ENCODE data around the gene AGAP1. TPM values are rescaled to one million over a fixed set of nuclear protein-coding genes. Genes with fewer than 3 reads are reported as not detected.

AGAP1 gene
- polyA plus RNA-seq, 4 donors: 20.2 to 21.2 (median 20.3) TPM

GRCh38 chr2:235527806-235528469 lies 34.1 kb downstream of the AGAP1 start:
- DNase-seq (ENCODE audit: low read depth in 4 of 4, low spot score in 3 of 4): peak in 1 of 4 donors; percentile 41

DNA sequence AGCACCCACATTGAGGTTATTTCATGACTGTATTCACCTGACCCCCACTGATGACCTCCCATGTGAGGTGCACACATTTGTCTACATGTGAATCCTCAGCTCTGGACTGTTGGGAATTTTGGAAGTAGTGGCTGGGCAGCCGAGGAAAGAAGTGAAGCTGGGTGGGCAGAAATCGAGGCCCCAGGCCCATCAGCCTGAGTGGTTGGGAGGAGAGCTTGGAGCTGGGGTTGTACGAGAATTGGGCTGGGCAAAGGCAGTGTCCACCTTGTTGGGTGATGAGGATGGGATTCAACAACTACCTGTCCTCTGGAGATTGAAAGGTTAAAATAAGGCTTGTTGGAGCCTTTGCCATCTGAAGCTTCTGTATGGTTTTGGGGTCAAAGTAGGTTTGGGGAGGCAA lies 35.8 kb downstream of the AGAP1 start:
- no peak for DNase-seq (ENCODE audit: low read depth in 4 of 4, low spot score in 3 of 4)

DNA sequence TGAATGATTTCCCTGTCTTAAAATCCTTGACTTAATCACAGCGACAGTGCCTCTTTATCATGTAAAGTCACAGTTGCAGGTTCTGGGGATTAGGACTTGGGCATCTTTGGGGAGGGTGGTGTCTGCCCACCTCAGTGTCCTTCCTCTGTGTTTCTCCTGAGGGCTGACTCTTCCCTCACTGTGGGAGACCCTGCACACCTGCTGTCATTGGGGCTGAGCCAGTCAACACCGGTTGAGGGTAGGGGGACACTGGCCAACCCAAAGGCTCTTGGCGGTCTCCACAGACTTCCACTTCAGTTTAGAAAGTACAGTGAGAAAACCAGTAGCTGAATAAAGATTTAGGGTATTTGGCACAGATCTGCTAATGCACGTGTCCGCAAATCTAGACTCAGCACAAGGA lies 36.9 kb downstream of the AGAP1 start:
- DNase-seq (ENCODE audit: low read depth in 4 of 4, low spot score in 3 of 4): no peak

GRCh38 chr2:235532307-235532706 lies 38.5 kb downstream of the AGAP1 start:
- no peak for DNase-seq (ENCODE audit: low read depth in 4 of 4, low spot score in 3 of 4)

GRCh38 chr2:235533198-235533597 lies 39.4 kb downstream of the AGAP1 start:
- no peak for DNase-seq (ENCODE audit: low read depth in 4 of 4, low spot score in 3 of 4)

- no peak for DNase-seq (ENCODE audit: low read depth in 4 of 4, low spot score in 3 of 4)
These were observed 40.0 kb downstream of the AGAP1 start for GRCh38 chr2:235533616-235534385.

- DNase-seq (ENCODE audit: low read depth in 4 of 4, low spot score in 3 of 4): no peak
These were observed 41.0 kb downstream of the AGAP1 start for GRCh38 chr2:235534678-235535422.

GRCh38 chr2:235535423-235536130 lies 41.7 kb downstream of the AGAP1 start:
- DNase-seq (ENCODE audit: low read depth in 4 of 4, low spot score in 3 of 4): no peak

DNA sequence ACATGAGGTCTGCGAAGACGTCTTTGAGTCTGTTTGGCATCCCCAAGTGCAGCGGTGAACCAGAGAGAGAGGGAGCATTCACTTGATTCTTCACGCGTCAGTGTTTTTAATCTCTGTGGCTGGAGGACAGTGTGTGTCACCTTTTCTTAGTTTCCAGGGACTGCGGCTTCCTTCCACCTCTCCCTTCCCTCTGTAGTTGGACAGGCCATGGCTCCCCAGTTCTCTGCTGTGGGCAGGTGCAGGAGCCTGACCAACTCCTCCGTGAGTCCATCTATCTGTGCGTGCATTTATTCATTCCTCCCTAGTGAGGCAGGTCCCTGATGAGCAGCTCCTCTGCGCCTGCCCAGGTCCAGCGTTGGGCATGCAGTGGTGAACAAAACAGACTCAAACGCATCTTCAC lies 42.9 kb downstream of the AGAP1 start:
- no peak for DNase-seq (ENCODE audit: low read depth in 4 of 4, low spot score in 3 of 4)

DNA sequence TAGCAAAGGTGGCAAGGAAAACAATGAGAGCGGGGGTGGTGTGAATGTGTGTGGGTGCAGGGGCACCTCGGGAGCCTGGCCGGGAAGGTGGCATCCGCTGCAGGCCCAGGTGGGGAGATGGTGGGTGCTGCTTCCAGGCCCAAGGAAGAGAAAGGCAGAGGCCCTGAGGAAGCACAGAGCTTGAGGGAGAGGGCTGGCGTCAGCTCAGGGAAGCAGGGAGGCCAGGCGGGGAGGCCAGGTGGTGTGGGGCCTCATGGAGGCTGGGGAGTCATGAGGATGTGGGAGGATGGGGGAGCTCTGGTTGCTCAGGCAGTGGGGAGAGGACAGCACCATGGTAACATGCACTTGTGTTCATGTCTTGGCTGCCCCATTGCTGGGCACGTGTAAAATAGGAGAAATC lies 43.3 kb downstream of the AGAP1 start:
- DNase-seq (ENCODE audit: low read depth in 4 of 4, low spot score in 3 of 4): no peak

- no peak for DNase-seq (ENCODE audit: low read depth in 4 of 4, low spot score in 3 of 4)
These were observed 43.7 kb downstream of the AGAP1 start for GRCh38 chr2:235537587-235537986.

DNA sequence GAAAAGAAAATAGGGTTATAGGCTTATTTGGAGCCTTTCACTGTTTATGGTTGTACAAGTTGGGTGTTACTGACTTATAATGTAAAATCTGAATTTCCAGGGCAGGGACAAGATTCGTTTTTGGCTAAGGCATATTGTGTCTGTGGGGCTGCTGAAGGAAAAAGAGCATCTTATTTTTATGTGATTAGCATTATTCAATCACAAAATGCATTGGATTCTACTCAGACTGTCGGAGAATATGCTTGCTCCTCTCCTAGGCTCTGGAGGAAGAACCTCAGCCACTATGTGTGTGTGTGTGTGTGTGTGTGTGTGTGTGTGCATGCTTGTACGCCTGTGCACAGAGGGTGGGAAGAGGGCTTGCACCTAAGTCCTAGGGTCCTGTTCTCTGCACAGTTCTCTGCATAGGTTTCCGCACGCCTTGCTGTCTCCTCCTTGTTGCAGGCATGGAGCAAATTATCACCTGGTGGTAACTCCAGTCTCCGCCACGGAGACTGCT lies 44.3 kb downstream of the AGAP1 start:
- no peak for DNase-seq (ENCODE audit: low read depth in 4 of 4, low spot score in 3 of 4)

GRCh38 chr2:235538981-235539380 lies 45.1 kb downstream of the AGAP1 start:
- no peak for DNase-seq (ENCODE audit: low read depth in 4 of 4, low spot score in 3 of 4)

GRCh38 chr2:235539773-235540172 lies 45.9 kb downstream of the AGAP1 start:
- DNase-seq (ENCODE audit: low read depth in 4 of 4, low spot score in 3 of 4): no peak

DNA sequence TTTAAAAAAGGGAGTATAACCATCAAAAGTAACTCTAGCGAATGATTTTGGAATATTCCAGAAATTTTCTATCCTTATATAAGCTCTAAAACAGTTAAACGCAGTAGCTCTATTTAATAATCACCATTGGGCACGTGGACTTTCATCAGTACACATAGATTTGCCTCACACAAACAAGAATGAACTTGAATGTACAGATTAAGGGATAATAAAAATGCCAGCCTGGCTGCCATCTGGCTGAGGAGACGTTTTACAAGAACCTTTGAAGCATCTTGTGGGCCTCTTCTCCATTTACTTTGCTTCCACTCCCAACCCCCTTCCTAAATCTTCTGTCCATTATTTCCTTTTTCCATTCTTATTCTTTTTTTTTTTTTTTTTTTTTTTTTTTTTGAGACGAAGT lies 47.2 kb downstream of the AGAP1 start:
- no peak for DNase-seq (ENCODE audit: low read depth in 4 of 4, low spot score in 3 of 4)

DNA sequence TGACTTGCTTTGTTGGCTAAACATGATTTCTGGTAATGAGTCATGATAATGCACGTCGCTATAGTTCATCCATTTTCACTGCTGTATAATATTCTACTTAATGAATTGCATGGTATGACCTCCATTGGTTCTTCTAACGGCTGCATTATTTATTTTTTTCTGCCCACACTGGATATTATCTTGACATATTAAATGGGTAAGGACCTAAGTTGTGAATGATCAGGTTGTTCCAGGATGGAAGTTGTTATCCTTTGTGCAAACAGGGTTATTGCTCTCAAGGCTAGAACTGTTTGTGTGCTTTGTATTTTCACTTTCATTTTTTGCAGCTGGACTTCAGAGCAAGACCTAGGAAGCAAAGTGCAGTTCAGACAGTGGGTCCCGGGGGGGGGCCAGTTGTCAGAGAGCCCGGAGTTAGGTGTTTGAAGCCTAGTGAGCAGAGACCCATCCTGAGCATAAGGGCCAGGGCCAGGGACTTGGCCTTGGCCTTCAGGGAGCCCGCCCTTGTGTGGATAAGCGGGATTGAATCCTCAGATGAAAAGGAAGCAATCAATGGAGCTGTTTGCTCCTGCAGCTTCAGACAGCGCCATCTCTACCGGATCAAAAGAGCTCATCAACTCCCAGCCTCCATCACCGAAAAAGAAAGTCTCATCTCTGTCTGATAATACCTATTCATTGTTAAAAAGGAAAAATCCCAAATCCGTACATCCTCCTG lies 48.2 kb downstream of the AGAP1 start:
- DNase-seq (ENCODE audit: low read depth in 4 of 4, low spot score in 3 of 4): no peak

DNA sequence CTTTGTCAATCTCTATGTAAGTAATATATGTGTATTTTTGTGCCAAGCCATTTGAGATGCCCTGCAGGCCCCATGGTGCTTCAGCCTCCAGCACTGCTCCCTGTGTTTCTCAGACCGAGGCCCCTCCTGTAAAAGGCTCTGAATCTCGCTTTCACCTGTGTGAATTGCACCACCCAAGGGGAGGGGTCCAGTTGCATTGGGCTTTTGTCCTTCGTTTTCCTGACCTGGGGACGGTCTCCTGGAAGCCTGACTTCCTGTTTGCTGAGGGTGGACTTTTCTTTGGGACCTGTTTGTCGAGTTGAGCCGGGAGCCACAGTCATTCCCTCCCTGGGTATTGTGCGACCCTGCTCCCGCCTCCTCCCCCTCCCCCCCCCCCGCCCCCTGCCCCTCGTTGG lies 48.9 kb downstream of the AGAP1 start:
- DNase-seq (ENCODE audit: low read depth in 4 of 4, low spot score in 3 of 4): no peak

GRCh38 chr2:235543128-235543750 lies 49.4 kb downstream of the AGAP1 start:
- DNase-seq (ENCODE audit: low read depth in 4 of 4, low spot score in 3 of 4): no peak

DNA sequence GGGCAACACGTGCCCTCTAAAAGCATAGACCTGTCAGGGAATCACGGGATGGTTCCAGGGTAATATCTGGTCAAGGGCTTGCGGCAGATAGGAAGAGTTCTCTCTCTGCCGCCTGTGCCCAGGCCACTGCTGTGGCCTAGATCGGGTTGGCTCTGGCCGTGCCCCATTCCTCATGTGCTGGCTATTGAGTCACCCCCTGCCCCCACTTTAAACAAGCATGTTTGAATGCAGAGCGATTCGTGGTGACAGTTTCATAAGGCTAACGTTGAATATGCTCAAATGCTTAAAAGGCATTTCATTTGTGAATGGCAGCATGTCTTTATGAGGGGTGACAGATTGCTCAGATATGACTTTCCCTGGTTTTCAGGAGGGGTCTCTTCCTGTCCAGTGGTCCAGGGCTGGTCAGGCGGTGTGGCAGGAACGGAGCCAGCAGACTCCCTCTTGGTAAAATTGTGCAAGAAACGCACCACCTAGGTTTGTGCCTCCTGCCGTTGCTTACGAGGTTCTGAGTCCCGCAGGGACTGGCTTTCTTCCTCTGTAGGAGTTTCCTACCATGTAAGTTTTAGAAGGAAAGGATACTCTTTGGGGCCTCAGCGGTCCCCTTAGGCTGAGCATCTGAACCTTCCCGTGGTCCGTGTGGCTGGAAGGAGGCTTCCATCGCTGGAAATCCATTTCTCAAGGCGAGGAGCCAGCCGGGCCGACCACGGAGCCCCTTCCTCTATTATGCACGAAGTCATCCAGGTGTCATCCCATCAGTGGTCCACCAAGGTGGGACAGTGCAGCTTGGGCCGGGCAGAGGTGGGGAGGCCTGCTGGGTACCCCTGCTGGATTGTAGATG lies 50.2 kb downstream of the AGAP1 start:
- no peak for DNase-seq (ENCODE audit: low read depth in 4 of 4, low spot score in 3 of 4)
